Muscle layer of colon (tissue), 2 donors: ENCODE measurements around the gene GGA3.
"Not testable (repeated sequence)": the region's sequence is repeated elsewhere in the genome, so short reads cannot be mapped to it uniquely, and the experiment has no call there.

Experiments used
- H3K27ac ChIP-seq: one replicate; pipeline ENCODE4 v1.7.0; 2013; ENCODE audit warnings: low read depth, mild to moderate bottlenecking, low read length, moderate library complexity
- H3K27me3 ChIP-seq, 2 donors: one replicate each; pipeline ENCODE4 v1.7.0; 2013; ENCODE audit warnings: low read length in 2 of 2, mild to moderate bottlenecking in 2 of 2; ENCODE audit not compliant: insufficient read depth in 2 of 2, control insufficient read depth in 1 of 2
- H3K36me3 ChIP-seq: one replicate; pipeline ENCODE4 v1.7.0; 2013; ENCODE audit warnings: mild to moderate bottlenecking, low read length; ENCODE audit not compliant: insufficient read depth
- H3K4me1 ChIP-seq: one replicate; pipeline ENCODE4 v1.7.0; 2013; ENCODE audit warnings: mild to moderate bottlenecking, low read length; ENCODE audit not compliant: insufficient read depth
- H3K4me3 ChIP-seq, 2 donors: one replicate each; pipeline ENCODE4 v1.7.0; 2013; ENCODE audit warnings: low read length in 2 of 2, low read depth in 1 of 2, mild to moderate bottlenecking in 1 of 2, moderate library complexity in 1 of 2
- H3K9ac ChIP-seq: one replicate; pipeline ENCODE4 v1.7.0; 2013; ENCODE audit warnings: low read length
- H3K9me3 ChIP-seq: one replicate; pipeline ENCODE4 v1.7.0; 2013; ENCODE audit warnings: mild to moderate bottlenecking, low read length
- donor health status: abdominal sarcoma.
- donor health status: Adenocarcinoma of cecum.

GGA3 gene

GRCh38 chr17:75261336-75262111 is at the start of gene GGA3, which contains the start of gene MRPS7:
Gene GGA3 (minus strand): TSS chr17:75261606. CDS start chr17:75261587, 19 bp downstream.
Gene MRPS7 (plus strand): TSS chr17:75261879. CDS start chr17:75261901, 22 bp downstream.
- peaks cover 28% of the 10 kb centered on the region for H3K4me1 ChIP-seq
- peak within 1 kb of the TSS; percentile 89 to 100 for H3K4me3 ChIP-seq
- H3K9me3 ChIP-seq: no peaks in the 10 kb centered on the region
- peak within 1 kb of the TSS; percentile 98 for H3K27ac ChIP-seq
- H3K36me3 ChIP-seq: peaks cover 35% of the 10 kb centered on the region
- peak within 1 kb of the TSS; percentile 84 for H3K9ac ChIP-seq
- no peaks in the 10 kb centered on the region for H3K27me3 ChIP-seq

- Histone ChIP-seq H3K4me3 (no peak overlapping the region), H3K27me3 (no peaks in the 10 kb centered on the region), H3K27ac (no peak overlapping the region), H3K4me1 (no peaks in the 10 kb centered on the region), H3K36me3 (no peaks in the 10 kb centered on the region), H3K9me3 (no peaks in the 10 kb centered on the region), H3K9ac (no peak overlapping the region)
Observed at GRCh38 chr17:75308732-75309629, 47.6 kb upstream of the GGA3 start.

GRCh38 chr17:75307957-75308731 is 46.7 kb upstream of the GGA3 start:
- no peak overlapping the region for H3K27ac ChIP-seq

GRCh38 chr17:75301502-75302206 is 40.2 kb upstream of the GGA3 start:
- Histone ChIP-seq H3K4me1 (no peaks in the 10 kb centered on the region), H3K36me3 (no peaks in the 10 kb centered on the region), H3K27ac (no peak overlapping the region), H3K27me3 (no peaks in the 10 kb centered on the region), H3K9me3 (no peaks in the 10 kb centered on the region), H3K4me3 (no peak overlapping the region), H3K9ac (no peak overlapping the region)

More at GRCh38 chr17:75307957-75308731, 46.7 kb upstream of the GGA3 start:
- H3K4me3 ChIP-seq: no peak overlapping the region
- no peaks in the 10 kb centered on the region for H3K27me3 ChIP-seq
- no peaks in the 10 kb centered on the region for H3K4me1 ChIP-seq
- no peaks in the 10 kb centered on the region for H3K9me3 ChIP-seq
- no peak overlapping the region for H3K9ac ChIP-seq
- no peaks in the 10 kb centered on the region for H3K36me3 ChIP-seq

- no peaks in the 10 kb centered on the region for H3K36me3 ChIP-seq
- no peak overlapping the region for H3K27ac ChIP-seq
- H3K9ac ChIP-seq: no peak overlapping the region
- H3K4me3 ChIP-seq: no peak overlapping the region
- no peaks in the 10 kb centered on the region for H3K9me3 ChIP-seq
- no peaks in the 10 kb centered on the region for H3K4me1 ChIP-seq
- no peaks in the 10 kb centered on the region for H3K27me3 ChIP-seq
Observed at GRCh38 chr17:75301049-75301448, 39.6 kb upstream of the GGA3 start.

- H3K9me3 ChIP-seq: no peaks in the 10 kb centered on the region
- no peak overlapping the region for H3K27ac ChIP-seq
- H3K4me3 ChIP-seq: no peak overlapping the region
- no peaks in the 10 kb centered on the region for H3K4me1 ChIP-seq
- no peaks in the 10 kb centered on the region for H3K36me3 ChIP-seq
- H3K9ac ChIP-seq: no peak overlapping the region
- no peaks in the 10 kb centered on the region for H3K27me3 ChIP-seq
Observed at GRCh38 chr17:75300280-75300679, 38.9 kb upstream of the GGA3 start.

- no peaks in the 10 kb centered on the region for H3K36me3 ChIP-seq
- no peak overlapping the region for H3K27ac ChIP-seq
- no peaks in the 10 kb centered on the region for H3K27me3 ChIP-seq
- no peak overlapping the region for H3K9ac ChIP-seq
- no peak overlapping the region for H3K4me3 ChIP-seq
- no peaks in the 10 kb centered on the region for H3K9me3 ChIP-seq
- no peaks in the 10 kb centered on the region for H3K4me1 ChIP-seq
Observed at GRCh38 chr17:75295201-75296158, 34.1 kb upstream of the GGA3 start.

- not testable (repeated sequence) for H3K4me3 ChIP-seq, H3K27me3 ChIP-seq, H3K9ac ChIP-seq
Observed at GRCh38 chr17:75292810-75293448, 31.5 kb upstream of the GGA3 start.

GRCh38 chr17:75289832-75290337 is 28.5 kb upstream of the GGA3 start:
- Histone ChIP-seq H3K27me3 (no peaks in the 10 kb centered on the region), H3K4me3 (peak overlapping the region; percentile 17 to 98), H3K9ac (peak overlapping the region; percentile 40), H3K27ac (peak overlapping the region; percentile 59), H3K9me3 (no peaks in the 10 kb centered on the region), H3K4me1 (peaks cover 8% of the 10 kb centered on the region), H3K36me3 (peaks cover 15% of the 10 kb centered on the region)

More at GRCh38 chr17:75292810-75293448, 31.5 kb upstream of the GGA3 start:
- H3K36me3 ChIP-seq, H3K9me3 ChIP-seq, H3K27ac ChIP-seq, H3K4me1 ChIP-seq: not testable (repeated sequence)
